ENCODE results near the gene LDLRAD4.

DNA sequence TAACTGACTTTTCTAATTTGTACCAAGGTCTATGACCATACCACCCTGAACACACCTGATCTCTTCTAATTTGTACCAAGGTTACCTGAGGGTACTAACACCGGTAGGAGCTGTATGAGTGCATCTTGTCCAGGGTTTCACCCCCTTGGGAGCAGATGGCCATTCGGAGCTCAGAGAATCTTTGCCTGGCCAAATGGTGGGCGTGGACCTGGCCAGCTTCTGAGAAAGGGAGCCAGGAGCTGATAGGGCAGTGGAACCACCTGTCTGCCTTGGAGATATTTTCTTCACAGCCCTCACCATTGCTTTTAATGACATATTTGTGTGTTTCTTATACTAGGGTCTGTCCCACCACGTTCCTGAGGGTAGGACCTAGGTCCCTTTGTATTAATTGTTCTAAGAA lies 188.9 kb downstream of the LDLRAD4 start:
- no peak for TF ChIP-seq CTCF (conservative IDR thresholded peaks at IDR 0.05)
- TF ChIP-seq EZH2 (IDR thresholded peaks at IDR 0.05; ENCODE audit: low read depth), result no peak

All from PC-9 (cell line).